Omental fat pad (tissue), 4 donors: ENCODE data around the gene ISLR. TPM values are rescaled to one million over a fixed set of nuclear protein-coding genes. Genes with fewer than 3 reads are reported as not detected.
A peak's percentile ranks its signal among the peaks of the same experiment; 100 is the strongest.

Source experiments
- ATAC-seq: fragments of 150-250 bp; one replicate; pipeline ENCODE4 v1.9.1; 2016; ENCODE audit warnings: mild to moderate bottlenecking, moderate library complexity; ENCODE audit not compliant: low FRiP score
- DNase-seq: peaks from one replicate; pipeline ENCODE4 v3.0.0-alpha.2; 2019; ENCODE audit warnings: low spot score
- total RNA-seq, 4 donors: library from RNA; depleted of rRNA; stranded (reverse); fragments of >200 nt; gene quantifications; one replicate each; pipeline ENCODE4 v1.1.0, GENCODE V29; 2016
- TF ChIP-seq, protein P1 (sequence below), 3 donors: fragments of 450-650 bp; IDR thresholded peaks; one replicate each; pipeline ENCODE4 v1.5.1; 2016 to 2017; ENCODE audit warnings: antibody characterized with exemption in 3 of 3, mild to moderate bottlenecking in 3 of 3, moderate library complexity in 2 of 3

Gene ISLR
- total RNA-seq, 4 donors from 2014 or later = 30.6 to 110 (median 65.5) TPM

DNA sequence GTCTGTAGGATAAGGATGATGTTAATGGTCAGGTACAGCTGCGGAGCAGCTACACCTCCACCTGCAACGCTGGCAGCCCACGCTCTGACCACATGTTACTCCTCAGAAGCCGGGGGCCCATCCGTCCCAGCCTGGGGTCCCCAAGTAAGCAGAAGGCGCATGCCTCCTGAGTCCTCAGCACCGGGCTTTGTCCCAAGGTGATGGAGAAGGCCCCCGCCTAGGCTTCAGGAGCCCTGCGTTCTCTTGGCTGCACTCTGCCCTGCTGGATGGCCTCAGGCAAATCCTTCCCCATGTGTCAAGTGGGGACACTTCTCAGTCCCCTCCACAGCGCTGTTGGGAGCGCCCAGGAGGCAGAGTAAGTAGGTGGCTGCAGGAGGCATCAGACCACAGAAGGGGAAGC, 14.7 kb downstream of the ISLR start:
- DNase-seq (no peak), ATAC-seq (no peak)
- TF ChIP-seq, protein P1, sequence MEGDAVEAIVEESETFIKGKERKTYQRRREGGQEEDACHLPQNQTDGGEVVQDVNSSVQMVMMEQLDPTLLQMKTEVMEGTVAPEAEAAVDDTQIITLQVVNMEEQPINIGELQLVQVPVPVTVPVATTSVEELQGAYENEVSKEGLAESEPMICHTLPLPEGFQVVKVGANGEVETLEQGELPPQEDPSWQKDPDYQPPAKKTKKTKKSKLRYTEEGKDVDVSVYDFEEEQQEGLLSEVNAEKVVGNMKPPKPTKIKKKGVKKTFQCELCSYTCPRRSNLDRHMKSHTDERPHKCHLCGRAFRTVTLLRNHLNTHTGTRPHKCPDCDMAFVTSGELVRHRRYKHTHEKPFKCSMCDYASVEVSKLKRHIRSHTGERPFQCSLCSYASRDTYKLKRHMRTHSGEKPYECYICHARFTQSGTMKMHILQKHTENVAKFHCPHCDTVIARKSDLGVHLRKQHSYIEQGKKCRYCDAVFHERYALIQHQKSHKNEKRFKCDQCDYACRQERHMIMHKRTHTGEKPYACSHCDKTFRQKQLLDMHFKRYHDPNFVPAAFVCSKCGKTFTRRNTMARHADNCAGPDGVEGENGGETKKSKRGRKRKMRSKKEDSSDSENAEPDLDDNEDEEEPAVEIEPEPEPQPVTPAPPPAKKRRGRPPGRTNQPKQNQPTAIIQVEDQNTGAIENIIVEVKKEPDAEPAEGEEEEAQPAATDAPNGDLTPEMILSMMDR (IDR thresholded peaks at IDR 0.05) = no peak

- DNase-seq (no peak), ATAC-seq (no peak)
- TF ChIP-seq, protein P1 (IDR thresholded peaks at IDR 0.05) = no peak
Measured at GRCh38 chr15:74191798-74192197, 18.3 kb downstream of the ISLR start.

GRCh38 chr15:74192751-74193150, 19.2 kb downstream of the ISLR start:
- no peak for DNase-seq
- TF ChIP-seq, protein P1 (IDR thresholded peaks at IDR 0.05) = no peak
- no peak for ATAC-seq

DNA sequence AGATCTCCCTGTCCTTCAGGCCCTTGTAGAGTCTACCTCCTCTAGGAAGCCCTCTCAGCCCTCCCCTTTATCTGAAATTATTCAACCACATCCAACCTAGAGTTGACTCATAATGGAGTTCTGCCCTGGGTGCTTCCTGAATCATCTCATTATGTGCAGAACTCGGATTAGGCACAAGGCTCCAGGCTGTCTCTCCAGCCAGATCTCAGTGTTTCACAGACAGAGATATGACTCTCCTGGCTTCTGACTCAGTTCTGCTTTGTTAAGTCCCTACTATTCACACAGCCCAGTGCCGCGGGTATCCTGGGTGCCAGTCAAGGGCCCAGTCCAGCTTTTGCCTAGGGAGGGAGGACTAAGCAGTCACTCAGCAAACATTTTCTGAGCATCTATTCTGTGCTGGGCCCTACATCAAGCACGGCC, 19.8 kb downstream of the ISLR start:
- no peak for DNase-seq
- ATAC-seq = no peak
- TF ChIP-seq, protein P1 (IDR thresholded peaks at IDR 0.05) = no peak

GRCh38 chr15:74193905-74194304, 20.4 kb downstream of the ISLR start:
- ATAC-seq (no peak), DNase-seq (no peak)
- TF ChIP-seq, protein P1 (IDR thresholded peaks at IDR 0.05) = no peak

DNA sequence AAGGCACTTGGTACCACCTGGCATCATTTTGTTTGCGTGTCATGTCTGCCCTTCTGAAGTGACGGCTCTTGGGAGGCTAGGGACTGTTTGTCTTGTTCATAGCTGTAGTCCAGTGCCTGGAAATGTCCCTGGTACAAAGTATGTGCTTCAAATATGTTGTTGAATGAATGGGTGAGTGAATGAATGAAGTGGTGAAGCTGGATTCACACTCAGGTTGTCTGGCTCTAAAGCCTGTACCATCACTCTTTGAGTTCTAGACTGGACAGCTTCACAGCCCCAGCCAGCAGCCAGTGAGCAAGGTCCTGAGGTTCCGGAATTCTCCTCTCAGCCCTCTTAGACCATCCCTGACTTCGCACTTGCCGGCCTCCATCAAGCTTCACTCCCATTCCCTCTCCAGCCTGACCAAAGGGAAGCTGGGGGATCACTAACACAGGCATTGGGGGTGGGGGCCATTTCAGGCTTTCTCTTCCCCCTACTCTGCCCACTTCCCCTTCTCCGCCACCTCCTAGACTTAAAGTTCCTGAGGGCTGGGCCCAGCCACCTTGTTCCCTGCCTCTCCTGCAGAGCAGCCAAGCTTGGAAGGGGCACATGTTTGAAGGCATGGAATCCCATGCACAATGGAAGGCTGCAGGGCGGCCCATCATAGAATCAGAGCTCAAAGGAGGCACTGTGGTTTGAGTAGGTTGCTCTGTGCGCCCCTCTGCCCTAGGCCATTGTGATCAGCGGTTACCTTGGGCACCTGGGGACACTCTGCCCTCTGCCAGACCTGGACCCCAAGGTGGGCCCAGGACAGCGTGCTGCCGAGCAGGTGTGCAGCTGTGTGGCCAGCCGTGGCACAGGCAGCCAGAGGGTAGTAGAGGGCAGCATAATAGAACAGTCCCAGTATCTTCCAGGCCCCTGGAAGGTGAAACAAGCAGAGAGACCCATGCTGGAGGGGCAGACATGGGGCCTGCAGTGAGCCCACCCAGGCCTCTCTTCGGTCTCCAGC, 21.4 kb downstream of the ISLR start:
- DNase-seq (no peak), ATAC-seq (no peak)
- TF ChIP-seq, protein P1 (IDR thresholded peaks at IDR 0.05) = no peak

DNA sequence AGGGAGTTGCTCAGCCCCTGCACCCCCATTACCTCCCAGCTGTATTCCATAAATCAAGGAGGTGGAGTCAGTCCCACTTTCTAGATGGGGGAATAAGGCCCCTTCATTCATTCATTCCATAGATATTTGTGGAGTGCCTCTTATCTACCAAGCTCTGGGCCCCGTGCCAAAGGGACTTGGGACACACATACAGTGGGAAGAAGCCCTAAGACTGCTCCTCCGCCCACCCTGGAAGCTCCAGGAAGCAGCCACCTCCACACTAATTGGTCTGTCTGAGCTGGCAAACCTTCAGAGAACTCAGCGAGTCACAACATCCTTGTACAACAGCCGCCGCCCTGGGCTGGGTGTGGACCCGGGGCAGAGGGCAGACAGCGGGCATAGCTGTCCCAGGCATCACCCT, 22.7 kb downstream of the ISLR start:
- ATAC-seq = peak; percentile 43
- peak; percentile 54 for DNase-seq

More for the DNA sequence above, 22.7 kb downstream of the ISLR start:
- TF ChIP-seq, protein P1 (IDR thresholded peaks at IDR 0.05) = no peak
